ENCODE data around the gene SPDYE18.
"Not testable (repeated sequence)": the region's sequence is repeated elsewhere in the genome, so short reads cannot be mapped to it uniquely, and the experiment has no call there.

SPDYE18 gene

GRCh38 chr7:77005461-77006057, 56.8 kb downstream of the SPDYE18 start:
- DNase-seq: not testable (repeated sequence)

GRCh38 chr7:77004151-77004550, 58.2 kb downstream of the SPDYE18 start:
- DNase-seq: not testable (repeated sequence)

DNA sequence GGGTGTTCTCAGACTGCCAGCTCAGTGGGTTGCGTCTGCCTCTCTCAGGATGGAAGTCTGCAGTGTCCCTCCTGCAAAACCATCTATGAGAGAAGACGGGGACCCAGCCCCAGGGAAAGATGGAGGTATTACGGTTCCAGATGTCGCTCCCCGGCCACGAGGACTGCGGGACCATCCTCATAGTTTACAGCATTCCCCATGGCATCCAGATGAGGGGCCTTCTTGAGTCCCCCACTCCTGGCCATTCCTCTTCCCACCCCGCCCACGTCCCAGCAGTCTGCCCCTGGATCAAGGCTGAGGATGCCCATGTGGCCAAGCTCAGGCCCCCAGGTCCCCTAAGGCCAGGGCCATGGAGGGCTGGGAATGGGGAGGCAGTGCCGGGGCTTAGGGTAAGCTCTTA, 59.1 kb downstream of the SPDYE18 start:
- not testable (repeated sequence) for DNase-seq

DNA sequence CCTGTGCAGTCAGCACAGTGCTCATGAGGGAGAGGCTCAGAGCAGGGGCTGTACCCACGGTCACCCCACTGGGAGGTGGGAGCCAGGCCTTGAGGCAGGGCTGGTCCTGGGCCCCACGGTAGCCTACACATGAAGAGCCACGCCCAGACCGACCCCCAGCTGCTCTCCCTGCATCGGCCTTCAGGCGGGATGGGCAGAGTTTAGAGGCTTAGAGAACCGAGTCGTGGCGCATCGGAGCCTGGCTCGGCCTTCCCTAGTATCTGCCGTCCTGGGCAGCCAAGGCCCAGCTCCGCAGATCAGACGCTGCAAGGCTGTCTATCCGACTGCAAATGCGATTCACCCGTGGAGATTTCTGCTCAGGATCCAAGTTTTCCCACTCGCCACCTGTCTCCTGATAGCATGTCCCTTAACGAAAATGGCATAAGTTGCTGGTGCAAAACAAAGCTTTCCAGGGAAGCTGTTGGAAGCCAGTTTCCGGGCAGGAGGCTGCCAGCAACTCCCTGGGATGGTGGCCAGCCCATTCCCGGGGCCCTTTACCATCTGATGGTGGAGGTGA, 59.6 kb downstream of the SPDYE18 start:
- not testable (repeated sequence) for DNase-seq

DNA sequence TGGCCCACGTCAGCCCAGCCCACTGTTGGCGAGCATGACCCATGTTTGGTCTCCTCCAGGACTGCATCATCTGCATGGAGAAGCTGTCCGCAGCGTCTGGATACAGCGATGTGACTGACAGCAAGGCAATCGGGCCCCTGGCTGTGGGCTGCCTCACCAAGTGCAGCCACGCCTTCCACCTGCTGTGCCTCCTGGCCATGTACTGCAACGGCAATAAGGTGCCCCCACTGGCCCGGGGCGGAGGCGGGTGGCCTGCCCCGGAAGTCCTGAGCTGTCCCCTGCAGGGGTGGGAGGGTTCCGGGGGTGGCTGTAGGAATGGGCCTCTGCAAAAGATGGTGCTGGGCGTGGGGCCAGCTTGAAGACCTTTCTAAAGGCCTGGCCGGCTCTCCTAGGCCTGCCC, 60.3 kb downstream of the SPDYE18 start:
- not testable (repeated sequence) for DNase-seq
